A673 (cell line): Measurements from ENCODE around the gene CTXN2. TPM values are rescaled to one million over a fixed set of nuclear protein-coding genes. Genes with fewer than 3 reads are reported as not detected.
A peak's percentile ranks its signal among the peaks of the same experiment; 100 is the strongest.

Experiments used
- Bru-seq: library from RNA; stranded (reverse); fragments of 400-500 nt; gene quantifications from one replicate; lab custom pipeline; 2021; lab: Mats Ljungman, UMichigan
- BruChase-seq, 2 experiments: library from RNA; stranded (reverse); fragments of 400-500 nt; gene quantifications; one replicate each; lab custom pipeline; 2021; lab: Mats Ljungman, UMichigan
- BruUV-seq: library from RNA; stranded (reverse); fragments of 400-500 nt; replicated peaks from 2 replicates; lab custom pipeline; 2021; lab: Mats Ljungman, UMichigan
- CTCF ChIA-PET: fragments of 300-600 bp; sonication (Branson Sonifier 250); formaldehyde crosslinking; loops from one replicate; lab custom pipeline; 2022; ENCODE audit warnings: antibody characterized with exemption; lab: Charles Lee
- POLR2A ChIA-PET: fragments of 300-600 bp; sonication (Branson Sonifier 250); formaldehyde crosslinking; loops from one replicate; lab custom pipeline; 2022; ENCODE audit warnings: antibody characterized with exemption; ENCODE audit not compliant: low non-redundant PET; lab: Charles Lee
- DNase-seq: peaks from one replicate; pipeline ENCODE4 v3.0.0-alpha.2; 2015; ENCODE audit warnings: low spot score
- H3K27ac ChIP-seq: fragments of 200-600 bp; sonication (generic); 2 replicates; pipeline ENCODE4 v1.5.1; 2016; ENCODE audit warnings: mixed run types, low read depth, mild to moderate bottlenecking, mixed read lengths, antibody characterized with exemption, low read length; ENCODE audit not compliant: poor library complexity, severe bottlenecking
- H3K27me3 ChIP-seq: fragments of 200-600 bp; sonication (generic); replicated peaks from 2 replicates; pipeline ENCODE4 v1.6.1; 2017; ENCODE audit warnings: mixed run types, low read depth, mild to moderate bottlenecking, mixed read lengths, antibody characterized with exemption, low read length; ENCODE audit not compliant: insufficient read depth, poor library complexity
- H3K36me3 ChIP-seq: fragments of 200-600 bp; sonication (generic); 2 replicates; pipeline ENCODE4 v1.6.1; 2016; ENCODE audit warnings: mixed run types, mild to moderate bottlenecking, mixed read lengths, antibody characterized with exemption, low read length; ENCODE audit not compliant: insufficient read depth, poor library complexity, severe bottlenecking
- H3K4me1 ChIP-seq: fragments of 200-600 bp; sonication (generic); 2 replicates; pipeline ENCODE4 v1.6.1; 2017; ENCODE audit warnings: mixed run types, mild to moderate bottlenecking, mixed read lengths, antibody characterized with exemption, low read length; ENCODE audit not compliant: insufficient read depth, poor library complexity, severe bottlenecking
- H3K4me3 ChIP-seq: fragments of 200-600 bp; sonication (generic); 2 replicates; pipeline ENCODE4 v1.5.1; 2016; ENCODE audit warnings: low read depth, mixed run types, mild to moderate bottlenecking, mixed read lengths, low read length; ENCODE audit not compliant: poor library complexity, severe bottlenecking
- H3K9me3 ChIP-seq: fragments of 200-600 bp; sonication (generic); 2 replicates; pipeline ENCODE4 v1.6.1; 2016; ENCODE audit warnings: mixed run types, low read depth, mild to moderate bottlenecking, mixed read lengths, antibody characterized with exemption, low read length; ENCODE audit not compliant: poor library complexity, severe bottlenecking
- CTCF ChIP-seq: fragments of 300-800, 200-600 bp; sonication (generic); conservative IDR thresholded peaks from 2 replicates; pipeline ENCODE4 v1.5.1; 2017; ENCODE audit warnings: low read depth, mild to moderate bottlenecking, antibody characterized with exemption, low read length, moderate library complexity, mixed read lengths
- EZH2 ChIP-seq: fragments of 200-600 bp; sonication (generic); IDR thresholded peaks from 2 replicates; pipeline ENCODE4 v1.6.1; 2017; ENCODE audit warnings: borderline replicate concordance, low read depth, mild to moderate bottlenecking, mixed read lengths, antibody characterized with exemption, low read length; ENCODE audit not compliant: poor library complexity, severe bottlenecking
- intact Hi-C: fragments of 100-400 bp; cut with micrococcal nuclease; formaldehyde crosslinking; loops from one replicate; pipeline ENCODE4 v1.10.0; 2022; ENCODE audit not compliant: unreplicated experiment
- long read RNA-seq: library from polyadenylated mRNA; stranded (forward); transcript quantifications from one replicate; pipeline ENCODE4 v2.0.0, GENCODE V29; 2022
- total RNA-seq: library from RNA; stranded (reverse); gene quantifications from 2 replicates; pipeline ENCODE4 v1.2.3, GENCODE V29; 2021

Gene CTXN2
- total RNA-seq (not detected in 2 replicates), Bru-seq, nascent RNA (percentile 10 among the genes with signal in this experiment), BruChase-seq, experiment 1, labeled RNA remaining after a 2-hour chase (not detected), BruChase-seq, experiment 2, labeled RNA remaining after a 6-hour chase (not detected)
- long read RNA-seq: 0 reads

- TF ChIP-seq EZH2 (no peak), CTCF (no peak)
- POLR2A ChIA-PET: no interaction called here
- Histone ChIP-seq H3K27me3 (peaks cover 72% of the 10 kb centered on the region), H3K4me3 (no peak within 1 kb of the TSS), H3K36me3 (no peaks in the 10 kb centered on the region), H3K27ac (no peak within 1 kb of the TSS), H3K4me1 (no peaks in the 10 kb centered on the region), H3K9me3 (no peaks in the 10 kb centered on the region)
- no peak for DNase-seq
- intact Hi-C loops: no loop called here
- BruUV-seq: no TSS peak
- CTCF ChIA-PET: no interaction called here
These were observed at the start of gene CTXN2 for GRCh38 chr15:48191574-48192225. CTXN2 (plus strand) TSS chr15:48191665; CDS start chr15:48201301, 9,636 bp downstream.

GRCh38 chr15:48143856-48144255, 47.6 kb upstream of the CTXN2 start:
- ChIA-PET POLR2A (no interaction called here), CTCF (no interaction called here)
- TF ChIP-seq EZH2 (no peak), CTCF (no peak)
- Histone ChIP-seq H3K4me3 (no peak overlapping the region), H3K27ac (no peak overlapping the region), H3K36me3 (peaks cover 25% of the 10 kb centered on the region), H3K27me3 (no peaks in the 10 kb centered on the region), H3K9me3 (no peaks in the 10 kb centered on the region), H3K4me1 (no peaks in the 10 kb centered on the region)
- DNase-seq: no peak
- BruUV-seq: no TSS peak
- intact Hi-C loops: no loop called here

- Histone ChIP-seq H3K9me3 (no peaks in the 10 kb centered on the region), H3K27ac (no peak overlapping the region), H3K27me3 (no peaks in the 10 kb centered on the region), H3K4me1 (no peaks in the 10 kb centered on the region), H3K36me3 (peaks cover 29% of the 10 kb centered on the region), H3K4me3 (no peak overlapping the region)
- no TSS peak for BruUV-seq
- intact Hi-C loops: no loop called here
- no peak for DNase-seq
- TF ChIP-seq EZH2 (no peak), CTCF (no peak)
- CTCF ChIA-PET: no interaction called here
- POLR2A ChIA-PET: no interaction called here
These were observed 46.6 kb upstream of the CTXN2 start for GRCh38 chr15:48144889-48145288.
